Stimulated activated CD8-positive, alpha-beta memory T cell treated with anti-CD3 and anti-CD28 coated beads, Interleukin-15, amount 100 ng/mL, for 24 hours (primary cell): ENCODE data around the gene FBXW4.
"Not testable (repeated sequence)": the region's sequence is repeated elsewhere in the genome, so short reads cannot be mapped to it uniquely, and the experiment has no call there.

Experiments used
- DNase-seq: peaks from one replicate; pipeline ENCODE4 v3.0.0-alpha.2; 2020; ENCODE audit warnings: low read depth

Gene FBXW4

GRCh38 chr10:101617102-101617823 lies 77.7 kb downstream of the FBXW4 start:
- DNase-seq: no peak

GRCh38 chr10:101616415-101617101 lies 78.4 kb downstream of the FBXW4 start:
- DNase-seq: no peak

GRCh38 chr10:101615525-101616116 lies 79.3 kb downstream of the FBXW4 start:
- DNase-seq: no peak

- DNase-seq: no peak
Measured at GRCh38 chr10:101614663-101615524, 80.1 kb downstream of the FBXW4 start.

- DNase-seq: no peak
Measured at GRCh38 chr10:101613646-101614045, 81.3 kb downstream of the FBXW4 start.

GRCh38 chr10:101612872-101613271 lies 82.1 kb downstream of the FBXW4 start:
- DNase-seq: no peak

- no peak for DNase-seq
Measured at GRCh38 chr10:101612086-101612485, 82.9 kb downstream of the FBXW4 start.

- DNase-seq: no peak
Measured at GRCh38 chr10:101611096-101611905, 83.7 kb downstream of the FBXW4 start.

GRCh38 chr10:101609481-101609880 lies 85.5 kb downstream of the FBXW4 start:
- no peak for DNase-seq

- DNase-seq: no peak
Measured at GRCh38 chr10:101607124-101607523, 87.8 kb downstream of the FBXW4 start.

- DNase-seq: peak; percentile 47
Measured at GRCh38 chr10:101602761-101603398, 92.1 kb downstream of the FBXW4 start.

- DNase-seq: no peak
Measured at GRCh38 chr10:101601541-101601940, 93.4 kb downstream of the FBXW4 start.

GRCh38 chr10:101597091-101597900 lies 97.7 kb downstream of the FBXW4 start:
- DNase-seq: no peak

- DNase-seq: no peak
Measured at GRCh38 chr10:101595591-101596433, 99.2 kb downstream of the FBXW4 start.

- not testable (repeated sequence) for DNase-seq
Measured at GRCh38 chr10:101593331-101593730, 101.6 kb downstream of the FBXW4 start.

GRCh38 chr10:101588879-101589278 lies 106.1 kb downstream of the FBXW4 start:
- no peak for DNase-seq

GRCh38 chr10:101587725-101588653 lies 107.0 kb downstream of the FBXW4 start, which contains the start of the genes DPCD and POLL:
TSS of gene DPCD (plus strand) at chr10:101588321. CDS start at chr10:101588337, 16 bp downstream.
TSS of gene POLL (minus strand) at chr10:101588257. CDS start at chr10:101587360, 897 bp downstream.
- DNase-seq: peak; percentile 87

GRCh38 chr10:101585841-101586240 lies 109.1 kb downstream of the FBXW4 start:
- DNase-seq: no peak
